ENCODE results near the gene LGALS9. TPM values are rescaled to one million over a fixed set of nuclear protein-coding genes. Genes with fewer than 3 reads are reported as not detected.
"Not testable (repeated sequence)": the region's sequence is repeated elsewhere in the genome, so short reads cannot be mapped to it uniquely, and the experiment has no call there.

Gene LGALS9
- total and polyA plus RNA-seq, 2 donors (not counting 3 experiments of a cell fraction or from before 2014, with no cell fraction given) = 52.4 to 65.2 TPM

DNA sequence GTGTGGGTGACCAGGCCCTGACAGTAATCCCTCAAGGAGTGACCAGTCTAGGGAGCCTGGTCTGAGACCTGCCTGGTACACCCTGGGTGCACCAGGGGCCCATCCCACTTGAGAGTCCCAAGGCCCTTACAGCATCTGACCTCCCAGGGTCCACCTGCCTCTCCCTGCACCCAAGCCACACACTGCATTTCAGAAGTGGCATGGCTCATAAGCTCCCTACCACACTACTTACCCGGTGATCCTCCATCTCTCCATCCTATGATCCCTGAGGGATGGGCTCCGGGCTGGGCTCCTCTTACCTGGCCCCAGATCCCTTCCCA is 40.6 kb downstream of the LGALS9 start:
- no peak for DNase-seq (ENCODE audit: low read depth, low spot score)

DNA sequence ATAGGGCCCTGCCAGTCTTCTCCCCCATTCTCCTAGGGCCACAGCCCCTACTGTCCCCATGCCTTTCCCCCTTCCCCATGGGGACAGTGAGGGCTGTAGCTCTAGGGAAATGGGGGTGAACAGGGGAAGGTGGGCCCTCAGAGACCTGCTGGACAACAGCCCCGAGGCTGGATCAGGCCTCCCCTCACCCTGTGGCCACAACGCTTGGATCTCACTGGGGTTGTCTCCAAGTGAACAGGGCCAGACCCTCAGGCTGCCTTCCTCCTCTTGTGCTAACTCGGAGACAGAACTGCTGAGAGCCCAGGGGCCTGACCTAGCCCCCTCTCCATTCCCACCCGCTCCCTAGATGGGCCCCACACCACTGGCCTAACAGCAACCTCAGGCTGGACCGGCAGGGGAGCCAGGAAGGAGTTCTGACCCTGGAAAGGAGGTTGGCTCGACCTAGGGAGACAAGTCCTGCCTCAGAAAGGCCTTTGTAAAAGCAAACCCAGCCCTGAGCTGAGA is 41.0 kb downstream of the LGALS9 start:
- H3K4me3 ChIP-seq (replicated peaks in 1 of 3; ENCODE audit: insufficient read depth in 1 of 3, low read depth in 1 of 3, low read length in 3 of 3); dilution Hi-C loops (cut with MboI; ENCODE audit: extremely low pct_ligation_motif_present, low sequenced_read_pairs); BruUV-seq (replicated peaks); intact Hi-C loops (cut with micrococcal nuclease); H2AFZ ChIP-seq (ENCODE audit: low read depth, low read length); FAIRE-seq; H3K9me1 ChIP-seq (replicated peaks; ENCODE audit: control insufficient read depth, extremely low read depth, insufficient read depth, low read length); H3K36me3 ChIP-seq (ENCODE audit: control insufficient read depth in 2 of 2, extremely low read depth in 1 of 2, insufficient read depth in 2 of 2, low read length in 2 of 2); H3K4me2 ChIP-seq (ENCODE audit: insufficient read depth, low read length); H3K9ac ChIP-seq (replicated peaks; ENCODE audit: extremely low read depth, insufficient read depth, low read length); H3K27me3 ChIP-seq (ENCODE audit: control insufficient read depth in 2 of 2, insufficient read depth in 2 of 2, low read length in 2 of 2); H3K4me1 ChIP-seq (ENCODE audit: control insufficient read depth, extremely low read depth, insufficient read depth, low read length); CTCF ChIA-PET; POLR2A ChIA-PET; H3K79me2 ChIP-seq (ENCODE audit: control insufficient read depth, insufficient read depth, low read length); DNase-seq (ENCODE audit: low read depth, low spot score); H3K27ac ChIP-seq (ENCODE audit: insufficient read depth, low read depth, low read length); H3K9me3 ChIP-seq (replicated peaks; ENCODE audit: control insufficient read depth, insufficient read depth, low read length); H4K20me1 ChIP-seq (replicated peaks; ENCODE audit: control insufficient read depth, extremely low read depth, insufficient read depth, low read length): not testable (repeated sequence)

More for the DNA sequence above, 40.6 kb downstream of the LGALS9 start:
- no TSS peak for BruUV-seq (replicated peaks)
- Histone ChIP-seq H3K27ac (ENCODE audit: insufficient read depth, low read depth, low read length) (no peak overlapping the region), H3K4me3 (replicated peaks in 1 of 3; ENCODE audit: insufficient read depth in 1 of 3, low read depth in 1 of 3, low read length in 3 of 3) (no peak overlapping the region), H3K4me2 (ENCODE audit: insufficient read depth, low read length) (no peak overlapping the region), H3K4me1 (ENCODE audit: control insufficient read depth, extremely low read depth, insufficient read depth, low read length) (no peaks in the 10 kb centered on the region), H4K20me1 (replicated peaks; ENCODE audit: control insufficient read depth, extremely low read depth, insufficient read depth, low read length) (no peaks in the 10 kb centered on the region), H3K9me3 (replicated peaks; ENCODE audit: control insufficient read depth, insufficient read depth, low read length) (no peaks in the 10 kb centered on the region), H3K36me3 (ENCODE audit: control insufficient read depth in 2 of 2, extremely low read depth in 1 of 2, insufficient read depth in 2 of 2, low read length in 2 of 2) (no peaks in the 10 kb centered on the region), H3K79me2 (ENCODE audit: control insufficient read depth, insufficient read depth, low read length) (no peaks in the 10 kb centered on the region), H3K9ac (replicated peaks; ENCODE audit: extremely low read depth, insufficient read depth, low read length) (no peak overlapping the region), H3K9me1 (replicated peaks; ENCODE audit: control insufficient read depth, extremely low read depth, insufficient read depth, low read length) (no peaks in the 10 kb centered on the region), H3K27me3 (ENCODE audit: control insufficient read depth in 2 of 2, insufficient read depth in 2 of 2, low read length in 2 of 2) (no peaks in the 10 kb centered on the region), H2AFZ (ENCODE audit: low read depth, low read length) (no peak overlapping the region)
- TF ChIP-seq FOS (IDR thresholded peaks at IDR 0.05; ENCODE audit: borderline replicate concordance, insufficient read depth, low read length) = no peak
- no peak for FAIRE-seq
- CTCF ChIA-PET = no interaction called here
- dilution Hi-C loops (cut with MboI; ENCODE audit: extremely low pct_ligation_motif_present, low sequenced_read_pairs) (no loop called here), intact Hi-C loops (cut with micrococcal nuclease) (no loop called here)
- POLR2A ChIA-PET = no interaction called here

DNA sequence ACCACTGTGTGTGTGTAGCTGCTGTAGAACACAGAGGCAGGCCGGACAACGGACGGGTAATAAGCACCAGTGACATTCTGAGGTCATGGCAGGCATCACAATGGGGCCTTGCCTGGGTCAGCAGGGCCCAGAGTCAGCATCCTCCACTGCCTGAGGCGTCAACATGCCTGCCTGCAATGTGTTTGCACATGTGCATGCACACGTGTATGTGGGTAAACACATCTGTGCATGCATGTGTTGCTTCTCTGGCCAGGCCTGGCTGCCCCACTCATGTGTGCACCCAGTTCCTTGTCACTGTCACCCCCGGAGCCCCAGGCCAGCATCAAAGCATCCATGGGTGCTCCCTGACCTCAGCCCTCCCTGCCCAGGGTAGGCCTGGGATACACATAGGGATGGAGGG is 43.3 kb downstream of the LGALS9 start:
- Histone ChIP-seq H3K27me3 (ENCODE audit: control insufficient read depth in 2 of 2, insufficient read depth in 2 of 2, low read length in 2 of 2) (peaks cover 0 to 2% of the 10 kb centered on the region in 2 experiments), H3K4me3 (replicated peaks in 1 of 3; ENCODE audit: insufficient read depth in 1 of 3, low read depth in 1 of 3, low read length in 3 of 3) (no peak overlapping the region), H3K36me3 (ENCODE audit: control insufficient read depth in 2 of 2, extremely low read depth in 1 of 2, insufficient read depth in 2 of 2, low read length in 2 of 2) (no peaks in the 10 kb centered on the region), H3K79me2 (ENCODE audit: control insufficient read depth, insufficient read depth, low read length) (no peaks in the 10 kb centered on the region), H3K4me1 (ENCODE audit: control insufficient read depth, extremely low read depth, insufficient read depth, low read length) (no peaks in the 10 kb centered on the region), H3K4me2 (ENCODE audit: insufficient read depth, low read length) (no peak overlapping the region), H2AFZ (ENCODE audit: low read depth, low read length) (no peak overlapping the region), H3K9me3 (replicated peaks; ENCODE audit: control insufficient read depth, insufficient read depth, low read length) (no peaks in the 10 kb centered on the region), H4K20me1 (replicated peaks; ENCODE audit: control insufficient read depth, extremely low read depth, insufficient read depth, low read length) (no peaks in the 10 kb centered on the region), H3K9ac (replicated peaks; ENCODE audit: extremely low read depth, insufficient read depth, low read length) (no peak overlapping the region), H3K27ac (ENCODE audit: insufficient read depth, low read depth, low read length) (no peak overlapping the region), H3K9me1 (replicated peaks; ENCODE audit: control insufficient read depth, extremely low read depth, insufficient read depth, low read length) (no peaks in the 10 kb centered on the region)
- DNase-seq (ENCODE audit: low read depth, low spot score) = no peak
- intact Hi-C loops (cut with micrococcal nuclease) (no loop called here), dilution Hi-C loops (cut with MboI; ENCODE audit: extremely low pct_ligation_motif_present, low sequenced_read_pairs) (no loop called here)
- POLR2A ChIA-PET = no interaction called here
- FAIRE-seq = no peak
- BruUV-seq (replicated peaks) = no TSS peak
- TF ChIP-seq JUN (IDR thresholded peaks at IDR 0.05; ENCODE audit: borderline replicate concordance, insufficient read depth, insufficient read length, low read depth) (no peak), POLR2A (IDR thresholded peaks at IDR 0.05; ENCODE audit: low read depth, low read length) (no peak), GATA2 (IDR thresholded peaks at IDR 0.05; ENCODE audit: insufficient read depth, insufficient read length, low read depth, low read length) (no peak), MYC (IDR thresholded peaks at IDR 0.05; ENCODE audit: low read depth, low read length) (no peak), EZH2 (IDR thresholded peaks at IDR 0.05; ENCODE audit: borderline replicate concordance, low read depth, low read length, severe bottlenecking) (no peak), FOS (IDR thresholded peaks at IDR 0.05; ENCODE audit: borderline replicate concordance, insufficient read depth, low read length) (no peak), POLR2AphosphoS5 (IDR thresholded peaks at IDR 0.05; ENCODE audit: insufficient read depth, low read depth, low read length) (no peak)
- TF ChIP-seq, protein P1, sequence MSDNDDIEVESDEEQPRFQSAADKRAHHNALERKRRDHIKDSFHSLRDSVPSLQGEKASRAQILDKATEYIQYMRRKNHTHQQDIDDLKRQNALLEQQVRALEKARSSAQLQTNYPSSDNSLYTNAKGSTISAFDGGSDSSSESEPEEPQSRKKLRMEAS (IDR thresholded peaks at IDR 0.05; ENCODE audit: insufficient read depth, insufficient read length) = no peak
- TF ChIP-seq, protein P2, sequence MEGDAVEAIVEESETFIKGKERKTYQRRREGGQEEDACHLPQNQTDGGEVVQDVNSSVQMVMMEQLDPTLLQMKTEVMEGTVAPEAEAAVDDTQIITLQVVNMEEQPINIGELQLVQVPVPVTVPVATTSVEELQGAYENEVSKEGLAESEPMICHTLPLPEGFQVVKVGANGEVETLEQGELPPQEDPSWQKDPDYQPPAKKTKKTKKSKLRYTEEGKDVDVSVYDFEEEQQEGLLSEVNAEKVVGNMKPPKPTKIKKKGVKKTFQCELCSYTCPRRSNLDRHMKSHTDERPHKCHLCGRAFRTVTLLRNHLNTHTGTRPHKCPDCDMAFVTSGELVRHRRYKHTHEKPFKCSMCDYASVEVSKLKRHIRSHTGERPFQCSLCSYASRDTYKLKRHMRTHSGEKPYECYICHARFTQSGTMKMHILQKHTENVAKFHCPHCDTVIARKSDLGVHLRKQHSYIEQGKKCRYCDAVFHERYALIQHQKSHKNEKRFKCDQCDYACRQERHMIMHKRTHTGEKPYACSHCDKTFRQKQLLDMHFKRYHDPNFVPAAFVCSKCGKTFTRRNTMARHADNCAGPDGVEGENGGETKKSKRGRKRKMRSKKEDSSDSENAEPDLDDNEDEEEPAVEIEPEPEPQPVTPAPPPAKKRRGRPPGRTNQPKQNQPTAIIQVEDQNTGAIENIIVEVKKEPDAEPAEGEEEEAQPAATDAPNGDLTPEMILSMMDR (IDR thresholded peaks at IDR 0.05; ENCODE audit: extremely low read depth in 1 of 2, insufficient read depth in 1 of 2, low read depth in 1 of 2, low read length in 2 of 2) = no peak
- CTCF ChIA-PET = no interaction called here

Measured in endothelial cell of umbilical vein (primary cell).